H54 (cell line): ENCODE data around the gene HLX.

Source experiments
- DNase-seq: peaks from one replicate; pipeline ENCODE4 v3.0.0; 2011; ENCODE audit warnings: low spot score, mixed read lengths; ENCODE audit not compliant: insufficient read length
- FAIRE-seq: peaks from 3 replicates; lab custom pipeline; 2011; peaks lifted over from hg19 to GRCh38; lab: Jason Lieb, UNC
- POLR2A ChIP-seq: IDR thresholded peaks from 2 replicates; pipeline ENCODE4 v1.6.1; 2011; ENCODE audit warnings: low read depth, mild to moderate bottlenecking, low read length

The HLX gene

DNA sequence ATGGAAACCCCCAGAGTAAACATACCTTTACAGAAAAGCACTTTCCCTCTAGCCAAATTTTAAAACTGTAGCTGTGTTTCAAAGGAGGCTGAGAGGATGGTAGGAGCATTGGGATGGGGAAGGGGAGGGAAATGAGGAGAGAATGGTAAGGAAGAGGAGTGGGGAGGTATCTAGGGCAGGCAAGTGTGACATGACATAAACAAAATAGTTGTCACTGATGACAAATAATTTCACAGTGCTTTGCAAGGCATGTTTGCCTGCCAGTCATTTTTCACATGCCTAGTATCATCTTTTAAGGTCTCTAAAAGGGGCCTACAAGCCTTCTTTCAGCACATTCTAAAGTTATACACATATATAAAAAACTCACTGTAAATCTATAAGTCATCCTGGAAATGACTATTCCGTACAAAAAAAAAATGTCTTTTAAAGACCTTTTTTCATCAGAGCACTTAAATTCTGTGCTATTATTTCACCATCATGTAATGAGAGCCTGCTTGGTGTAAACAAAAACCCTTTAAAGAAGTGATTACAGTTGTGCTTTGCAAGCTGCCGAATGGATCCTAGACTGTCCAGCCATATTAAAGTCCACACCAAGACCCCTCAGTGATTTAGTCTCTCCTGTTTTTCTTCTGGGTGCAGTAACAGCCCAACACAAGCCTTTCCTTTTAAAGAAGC is 38.4 kb downstream of the HLX start:
- DNase-seq (no peak), FAIRE-seq (no peak)
- no peak for TF ChIP-seq POLR2A

DNA sequence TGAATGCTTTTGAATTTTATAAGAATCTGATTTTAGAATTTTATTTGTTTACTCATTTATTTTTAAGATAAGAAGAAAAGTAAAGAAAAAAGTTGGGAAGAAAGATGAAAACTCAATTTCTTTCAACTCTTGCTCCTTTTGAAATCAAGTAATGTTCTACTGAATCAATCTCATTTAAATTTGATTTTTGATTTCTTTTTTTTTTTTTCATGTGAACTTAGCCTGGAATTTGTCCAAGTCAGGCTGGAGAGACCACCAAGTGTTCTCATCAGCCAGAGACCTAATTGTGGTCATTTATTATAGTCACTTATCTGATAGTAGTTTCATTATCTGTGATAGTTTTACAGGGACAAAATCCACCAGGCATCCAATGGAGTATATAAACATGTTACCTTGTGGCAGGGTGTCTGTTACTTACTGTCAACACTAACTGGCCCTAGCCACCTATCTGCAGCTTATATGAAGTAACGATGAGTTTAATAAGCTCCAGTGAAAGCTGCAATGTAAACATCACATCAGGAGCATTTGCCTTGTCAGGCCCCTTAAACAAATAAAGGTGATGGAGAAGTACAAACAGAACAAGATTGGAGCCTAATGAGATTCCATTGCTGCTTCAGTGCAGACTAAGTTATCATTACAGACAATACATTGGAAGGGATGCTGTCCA is 39.2 kb downstream of the HLX start:
- DNase-seq (no peak), FAIRE-seq (no peak)

DNA sequence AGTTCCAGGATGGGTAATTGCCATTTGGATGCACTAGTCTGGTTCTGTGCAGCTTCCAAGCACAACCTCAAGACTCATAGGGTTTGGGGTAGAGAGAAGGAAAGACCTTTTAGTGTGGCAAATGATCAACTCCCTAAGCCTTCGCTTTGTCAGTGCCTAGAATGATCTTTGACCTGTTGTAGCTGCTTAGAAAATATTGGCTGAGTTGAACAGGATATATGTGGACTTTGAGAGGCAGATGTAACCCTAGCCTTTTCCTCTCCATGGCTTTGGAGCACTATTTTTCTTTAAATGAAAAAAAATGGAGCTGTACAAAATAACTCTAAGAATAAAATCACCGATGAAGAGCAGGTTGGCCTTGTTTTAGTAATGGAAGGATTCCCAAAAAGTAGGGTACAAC is 41.7 kb downstream of the HLX start:
- DNase-seq: no peak

More for the DNA sequence above, 39.2 kb downstream of the HLX start:
- TF ChIP-seq POLR2A: no peak

DNA sequence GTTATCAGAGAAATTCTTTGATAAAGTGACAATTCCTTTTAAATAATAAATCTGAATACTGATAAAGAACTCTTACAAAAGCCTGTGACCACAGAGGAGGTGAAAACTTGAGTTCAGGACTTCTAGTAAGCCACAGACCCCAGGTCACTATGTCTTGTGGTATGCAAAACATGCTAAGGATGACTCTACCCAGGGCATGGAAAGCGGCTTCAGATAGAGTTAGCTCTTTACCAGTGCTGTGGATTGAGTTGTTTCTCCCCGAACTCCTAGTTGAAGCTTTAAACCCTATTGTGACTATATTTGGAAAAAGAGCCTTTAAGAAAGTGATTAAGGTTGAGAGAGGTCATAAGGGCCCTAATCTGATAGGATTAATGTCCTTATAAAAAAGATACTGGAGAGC is 42.3 kb downstream of the HLX start:
- FAIRE-seq (no peak), DNase-seq (no peak)
- TF ChIP-seq POLR2A: no peak

More for the DNA sequence above, 41.7 kb downstream of the HLX start:
- no peak for TF ChIP-seq POLR2A
- FAIRE-seq: no peak

DNA sequence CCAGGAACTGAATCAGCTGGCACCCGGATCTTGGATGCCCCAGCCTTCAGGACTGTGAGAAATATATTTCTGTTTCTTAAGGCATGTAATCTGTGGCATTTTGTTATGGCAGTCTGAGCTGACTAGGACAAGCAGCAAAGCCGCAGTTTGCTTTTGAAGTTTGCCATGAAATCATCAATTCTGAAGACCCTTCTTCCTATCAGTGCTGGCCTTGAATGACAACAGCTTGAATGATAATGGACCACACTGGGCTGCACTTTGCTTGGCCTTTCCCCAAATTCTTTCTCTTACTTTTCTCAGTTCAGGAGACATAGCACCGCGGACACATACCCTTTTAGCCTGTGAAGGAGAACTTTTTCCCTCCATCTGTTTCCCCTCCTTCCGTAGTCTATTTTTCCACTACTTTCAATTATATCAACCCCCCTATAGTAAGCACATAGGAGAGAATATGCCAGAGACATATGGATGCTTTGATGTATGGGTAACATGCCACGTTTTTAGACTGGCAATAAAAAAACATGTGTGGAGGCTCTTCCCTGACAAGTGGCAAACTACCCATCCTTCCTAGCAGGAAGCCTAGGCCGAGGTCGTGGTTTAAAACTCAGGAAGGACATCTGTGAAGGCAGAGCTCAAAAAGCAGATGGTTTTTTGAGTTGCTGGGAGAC is 42.9 kb downstream of the HLX start:
- no peak for TF ChIP-seq POLR2A
- DNase-seq (no peak), FAIRE-seq (no peak)

DNA sequence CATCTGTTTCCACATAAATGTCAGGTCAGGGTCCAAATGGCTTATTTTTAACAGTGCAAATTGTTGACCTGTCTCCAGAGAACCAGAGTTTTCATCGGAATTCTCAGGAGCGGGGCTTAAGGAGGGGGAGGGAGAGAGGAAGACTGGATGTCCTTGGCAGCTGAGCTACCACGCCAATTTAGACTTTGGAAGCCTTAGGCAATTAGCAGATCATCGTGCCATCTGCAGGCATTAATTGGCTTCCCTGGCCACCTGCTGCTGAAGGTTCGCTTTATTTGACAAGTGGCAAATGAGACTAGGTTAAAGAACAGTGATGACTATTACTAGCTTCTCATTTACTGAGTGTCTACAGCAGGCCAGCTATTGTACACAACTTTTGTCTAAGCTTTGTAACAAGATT is 43.7 kb downstream of the HLX start:
- TF ChIP-seq POLR2A: no peak
- no peak for DNase-seq
- FAIRE-seq: no peak

DNA sequence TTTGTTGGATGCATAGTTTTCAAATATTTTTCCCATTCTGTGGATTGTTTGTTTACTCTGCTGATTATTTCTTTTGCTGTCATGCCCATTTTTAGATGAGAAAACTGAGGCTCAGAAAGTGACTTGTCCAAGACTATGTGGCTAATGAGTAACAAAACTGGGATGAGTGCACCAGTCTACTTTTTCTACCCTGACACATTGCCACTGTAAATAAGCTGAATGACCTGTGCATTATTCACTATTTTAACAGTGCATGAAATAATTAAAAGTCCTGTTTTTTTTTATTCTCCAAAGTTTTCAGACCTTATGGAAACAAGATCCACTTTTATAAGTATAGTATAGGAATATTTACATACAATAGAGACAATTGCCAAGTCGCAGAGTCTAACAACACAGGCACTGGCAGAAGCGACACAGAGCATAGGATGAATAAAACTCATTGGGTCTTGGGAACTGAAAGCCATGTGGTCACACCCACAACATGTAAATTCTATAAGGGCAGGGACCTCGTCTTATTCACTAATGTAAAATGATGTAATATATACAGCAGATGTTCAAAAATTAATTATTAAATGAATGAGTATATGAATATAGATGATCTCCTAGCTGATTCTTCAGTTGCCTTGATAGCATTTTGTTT is 45.2 kb downstream of the HLX start:
- FAIRE-seq: no peak
- no peak for DNase-seq
- no peak for TF ChIP-seq POLR2A

DNA sequence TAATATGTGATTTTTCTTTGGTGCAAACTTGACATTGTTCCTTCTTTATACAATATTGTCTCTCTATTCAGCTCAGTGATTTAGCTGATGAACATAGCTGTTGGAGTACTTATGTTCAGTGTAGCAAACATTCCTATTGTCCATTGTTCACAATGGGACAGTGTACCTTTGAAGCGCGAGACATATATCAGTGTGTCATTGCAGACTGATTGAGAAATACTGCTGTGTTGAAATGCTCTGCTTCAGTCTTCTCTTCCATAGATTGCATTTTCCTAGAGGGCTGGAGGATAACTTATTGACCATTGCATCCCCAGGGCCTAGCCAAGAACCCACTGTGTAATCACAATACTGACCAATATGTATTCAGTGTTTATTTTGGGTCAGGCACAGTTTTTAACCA is 46.5 kb downstream of the HLX start:
- DNase-seq (no peak), FAIRE-seq (no peak)

DNA sequence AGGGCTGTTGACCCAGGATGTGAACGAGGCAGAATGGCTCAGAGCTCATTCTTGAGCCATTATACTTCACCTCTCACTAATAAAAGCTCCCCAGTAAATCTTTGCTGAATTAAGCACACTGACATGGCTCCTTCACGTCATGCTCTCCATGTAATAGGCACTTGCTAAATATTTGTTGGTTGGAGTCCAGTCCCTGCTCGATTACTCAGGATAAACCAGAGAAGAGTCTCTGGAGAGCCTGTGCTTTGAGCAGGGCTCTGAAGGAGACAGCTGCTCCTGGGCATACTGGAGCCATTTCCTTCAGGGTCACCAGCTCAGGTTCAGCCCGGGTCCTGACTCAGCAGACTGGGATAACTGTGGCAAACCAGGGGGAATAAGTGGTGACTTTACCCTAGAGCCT is 46.9 kb downstream of the HLX start:
- TF ChIP-seq POLR2A: no peak
- FAIRE-seq: no peak
- no peak for DNase-seq

More for the DNA sequence above, 46.5 kb downstream of the HLX start:
- TF ChIP-seq POLR2A: no peak

DNA sequence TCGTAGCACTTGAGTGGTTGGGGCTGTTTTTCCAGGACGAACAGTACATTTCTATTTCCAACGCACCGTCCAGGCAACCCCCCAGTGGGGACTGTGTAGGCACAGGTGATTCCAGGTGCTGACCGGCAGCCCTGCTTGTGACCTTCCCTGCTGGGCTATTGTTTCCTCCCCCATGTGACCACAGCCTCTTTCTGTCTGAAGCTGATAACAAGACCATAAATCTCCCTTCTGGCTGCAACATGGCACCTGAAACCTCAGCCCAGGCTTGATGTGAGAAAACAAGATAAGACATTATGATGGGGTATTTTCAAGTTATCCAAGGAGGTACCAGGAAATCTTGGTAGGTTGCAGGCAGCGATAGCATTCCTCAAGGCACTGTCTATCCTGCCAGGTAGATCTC is 48.2 kb downstream of the HLX start:
- no peak for DNase-seq
- FAIRE-seq: no peak
- TF ChIP-seq POLR2A: no peak

DNA sequence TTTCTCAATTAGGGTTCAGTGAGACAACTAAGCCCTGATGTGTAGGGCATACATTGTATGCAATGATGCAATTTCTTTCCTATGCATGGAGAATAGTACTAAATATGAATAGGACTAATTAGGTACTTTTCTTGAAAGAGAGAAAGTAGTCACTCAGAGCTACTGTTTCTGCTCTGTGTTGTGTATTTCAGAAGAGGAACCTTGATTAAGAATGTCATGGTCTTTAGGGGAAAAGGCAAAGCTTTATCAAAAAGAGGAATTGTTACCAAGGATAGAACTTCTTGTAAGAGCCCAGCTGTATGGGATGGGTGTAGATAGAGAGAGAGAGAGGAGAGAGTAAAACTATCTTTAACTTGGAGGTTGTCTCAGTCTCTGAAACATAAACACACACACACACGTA is 49.1 kb downstream of the HLX start:
- FAIRE-seq (no peak), DNase-seq (no peak)
- no peak for TF ChIP-seq POLR2A

DNA sequence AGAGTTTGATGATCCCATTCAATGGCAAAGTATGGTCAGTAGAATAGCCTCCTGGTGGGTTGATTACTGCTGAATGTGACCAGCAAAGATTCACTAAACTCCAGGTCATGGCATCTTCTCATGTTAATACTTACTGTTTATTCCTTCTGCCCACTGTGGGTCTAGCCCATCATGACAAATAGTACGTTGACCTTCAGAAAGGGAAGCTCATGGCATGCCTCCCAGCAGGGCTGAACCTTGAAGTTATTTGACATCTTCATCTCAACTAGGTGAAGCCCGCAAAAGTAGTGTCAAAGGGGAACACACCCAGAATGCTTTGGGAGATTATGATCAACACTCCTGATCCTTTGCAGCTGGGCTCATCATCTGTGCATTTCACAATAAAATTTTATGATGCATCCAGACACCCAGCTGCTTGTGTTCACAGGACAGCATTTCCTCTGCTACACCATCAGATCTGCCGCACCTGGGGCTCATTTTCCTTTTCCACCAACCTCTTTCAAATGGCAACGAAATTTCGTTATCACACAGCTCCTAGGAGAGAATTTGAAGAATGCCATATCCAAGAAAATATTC is 49.6 kb downstream of the HLX start:
- no peak for FAIRE-seq
- no peak for DNase-seq
- TF ChIP-seq POLR2A: no peak

DNA sequence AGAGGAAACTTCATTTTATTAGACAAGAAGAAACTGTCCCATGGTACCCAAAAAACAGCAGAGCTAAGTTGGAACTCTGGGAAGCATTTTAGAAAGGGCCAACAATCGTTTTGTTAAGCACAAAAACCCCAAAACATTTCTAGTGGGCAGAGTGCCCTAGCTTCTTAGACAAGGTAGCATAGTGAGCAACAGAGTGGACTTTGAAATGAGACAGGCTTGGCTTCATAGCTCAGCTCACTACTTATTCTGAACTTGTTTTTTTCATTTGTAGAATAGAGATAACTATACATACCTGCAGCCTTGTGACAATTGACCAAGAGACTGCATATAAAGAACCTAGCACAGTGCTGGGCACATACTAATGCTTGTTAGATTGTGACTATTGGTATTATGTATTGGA is 50.1 kb downstream of the HLX start:
- FAIRE-seq: no peak
- TF ChIP-seq POLR2A: no peak
- no peak for DNase-seq
